ENCODE results near the gene SLC25A12.

Gene SLC25A12

GRCh38 chr2:171889333-171889732 lies 4.7 kb downstream of the SLC25A12 start:
- DNase-seq (ENCODE audit: low spot score): no peak

GRCh38 chr2:171883275-171883893 lies 10.7 kb downstream of the SLC25A12 start:
- no peak for DNase-seq (ENCODE audit: low spot score)

GRCh38 chr2:171882089-171882769 lies 11.8 kb downstream of the SLC25A12 start:
- no peak for DNase-seq (ENCODE audit: low spot score)

GRCh38 chr2:171880774-171881173 lies 13.3 kb downstream of the SLC25A12 start:
- no peak for DNase-seq (ENCODE audit: low spot score)

- DNase-seq (ENCODE audit: low spot score): no peak
Measured at GRCh38 chr2:171879865-171880264, 14.2 kb downstream of the SLC25A12 start.

- DNase-seq (ENCODE audit: low spot score): no peak
Measured at GRCh38 chr2:171878481-171878993, 15.5 kb downstream of the SLC25A12 start.

GRCh38 chr2:171874963-171875362 lies 19.1 kb downstream of the SLC25A12 start:
- DNase-seq (ENCODE audit: low spot score): no peak

GRCh38 chr2:171874517-171874916 lies 19.5 kb downstream of the SLC25A12 start:
- no peak for DNase-seq (ENCODE audit: low spot score)

GRCh38 chr2:171864357-171864985 lies 29.6 kb downstream of the SLC25A12 start:
- DNase-seq (ENCODE audit: low spot score): no peak

GRCh38 chr2:171862501-171862900 lies 31.5 kb downstream of the SLC25A12 start:
- DNase-seq (ENCODE audit: low spot score): no peak

- no peak for DNase-seq (ENCODE audit: low spot score)
Measured at GRCh38 chr2:171858397-171858958, 35.6 kb downstream of the SLC25A12 start.

- DNase-seq (ENCODE audit: low spot score): no peak
Measured at GRCh38 chr2:171855401-171855800, 38.6 kb downstream of the SLC25A12 start.

- DNase-seq (ENCODE audit: low spot score): no peak
Measured at GRCh38 chr2:171852366-171852888, 41.6 kb downstream of the SLC25A12 start.

- DNase-seq (ENCODE audit: low spot score): no peak
Measured at GRCh38 chr2:171847627-171848026, 46.4 kb downstream of the SLC25A12 start.

GRCh38 chr2:171846894-171847293 lies 47.1 kb downstream of the SLC25A12 start:
- no peak for DNase-seq (ENCODE audit: low spot score)

GRCh38 chr2:171841996-171842395 lies 52.0 kb downstream of the SLC25A12 start:
- no peak for DNase-seq (ENCODE audit: low spot score)

- no peak for DNase-seq (ENCODE audit: low spot score)
Measured at GRCh38 chr2:171837736-171838135, 56.3 kb downstream of the SLC25A12 start.

GRCh38 chr2:171836146-171836910 lies 57.7 kb downstream of the SLC25A12 start:
- DNase-seq (ENCODE audit: low spot score): no peak

- DNase-seq (ENCODE audit: low spot score): no peak
Measured at GRCh38 chr2:171835386-171835785, 58.7 kb downstream of the SLC25A12 start.

- DNase-seq (ENCODE audit: low spot score): no peak
Measured at GRCh38 chr2:171834286-171834685, 59.8 kb downstream of the SLC25A12 start.

- DNase-seq (ENCODE audit: low spot score): no peak
Measured at GRCh38 chr2:171832489-171832888, 61.6 kb downstream of the SLC25A12 start.

GRCh38 chr2:171830039-171830438 lies 64.0 kb downstream of the SLC25A12 start:
- DNase-seq (ENCODE audit: low spot score): no peak

Data from globus pallidus (tissue), 1 donor.